Activated CD4-positive, alpha-beta T cell treated with anti-CD3 and anti-CD28 coated beads, Interleukin-2, amount 50 U/mL, for 48 hours (primary cell): Measurements from ENCODE around the gene ASTN2.
"Not testable (repeated sequence)": the region's sequence is repeated elsewhere in the genome, so short reads cannot be mapped to it uniquely, and the experiment has no call there.

Experiments used
- DNase-seq, 2 experiments: peaks; one replicate each; pipeline ENCODE4 v3.0.0-alpha.2; 2020

The ASTN2 gene

DNA sequence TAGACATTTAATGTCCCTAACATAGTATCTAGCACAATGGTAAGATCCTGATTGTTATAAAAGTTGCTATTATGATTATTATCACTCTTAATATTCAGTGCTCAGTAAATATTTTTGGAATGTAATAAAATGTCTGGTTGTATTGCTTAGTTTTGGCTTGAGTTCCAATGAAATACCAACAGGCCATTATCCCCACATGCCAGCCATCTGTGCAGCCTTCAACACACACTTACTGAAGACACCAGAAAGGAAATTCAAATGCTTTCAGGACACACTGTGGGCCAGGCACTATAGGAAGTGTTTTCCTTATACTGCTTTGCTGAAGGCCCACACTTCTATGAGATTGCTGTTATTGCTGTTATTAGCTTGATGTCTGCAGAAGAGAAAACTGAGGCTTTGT, 570.2 kb downstream of the ASTN2 start:
- no peak for DNase-seq

GRCh38 chr9:116843863-116844620, 570.8 kb downstream of the ASTN2 start:
- DNase-seq: no peak

- DNase-seq: no peak
Observed at GRCh38 chr9:116842658-116843057, 572.2 kb downstream of the ASTN2 start.

GRCh38 chr9:116838468-116838867, 576.4 kb downstream of the ASTN2 start:
- not testable (repeated sequence) for DNase-seq

- no peak for DNase-seq
Observed at GRCh38 chr9:116837018-116837989, 577.6 kb downstream of the ASTN2 start.

GRCh38 chr9:116830321-116830720, 584.5 kb downstream of the ASTN2 start:
- not testable (repeated sequence) for DNase-seq

DNA sequence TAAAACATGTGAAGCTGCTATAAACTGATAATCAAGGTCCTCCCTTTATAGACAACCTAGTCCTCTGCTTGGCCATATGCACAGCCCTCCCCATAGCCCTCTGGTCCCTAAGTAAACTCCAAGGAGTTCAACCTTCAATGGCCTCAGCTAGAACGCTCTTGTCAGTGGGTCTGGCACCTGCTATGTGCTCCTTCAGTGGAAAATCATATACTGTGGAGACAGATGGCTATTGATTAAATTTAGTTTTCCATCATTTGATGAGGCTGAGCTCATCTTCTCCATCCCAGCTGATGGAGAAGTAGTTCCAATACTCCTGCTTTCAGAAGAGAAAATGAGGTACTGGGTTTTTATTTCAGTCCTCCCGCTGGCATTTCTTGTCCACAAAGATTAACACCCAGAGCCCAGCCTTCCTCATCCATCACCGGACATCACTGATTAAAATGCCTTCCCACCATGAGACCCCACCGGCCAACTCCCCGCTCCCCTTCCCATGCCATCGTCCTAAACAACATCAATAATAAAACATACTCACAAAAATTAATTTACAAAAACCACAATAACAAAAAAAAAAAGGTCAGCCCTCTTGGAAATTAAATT, 593.1 kb downstream of the ASTN2 start:
- no peak for DNase-seq

DNA sequence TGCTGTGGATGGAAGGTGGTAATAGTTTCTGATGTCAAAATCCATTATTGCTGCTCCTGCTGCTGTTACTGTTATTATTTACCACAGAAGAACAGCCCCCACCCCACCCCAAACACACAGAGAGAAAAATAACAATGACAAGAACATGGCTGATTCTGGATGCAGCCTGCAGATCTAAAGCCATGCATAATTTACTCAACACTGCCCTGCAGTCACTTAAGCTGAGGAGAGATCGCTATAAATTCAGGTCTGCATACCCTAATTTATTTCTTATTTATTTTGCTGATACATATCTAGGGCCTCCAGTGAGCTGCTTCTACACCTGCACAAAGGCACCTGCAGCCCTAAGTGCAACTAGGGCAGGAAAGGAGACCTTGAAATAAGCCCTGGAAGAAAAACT, 595.7 kb downstream of the ASTN2 start:
- no peak for DNase-seq

DNA sequence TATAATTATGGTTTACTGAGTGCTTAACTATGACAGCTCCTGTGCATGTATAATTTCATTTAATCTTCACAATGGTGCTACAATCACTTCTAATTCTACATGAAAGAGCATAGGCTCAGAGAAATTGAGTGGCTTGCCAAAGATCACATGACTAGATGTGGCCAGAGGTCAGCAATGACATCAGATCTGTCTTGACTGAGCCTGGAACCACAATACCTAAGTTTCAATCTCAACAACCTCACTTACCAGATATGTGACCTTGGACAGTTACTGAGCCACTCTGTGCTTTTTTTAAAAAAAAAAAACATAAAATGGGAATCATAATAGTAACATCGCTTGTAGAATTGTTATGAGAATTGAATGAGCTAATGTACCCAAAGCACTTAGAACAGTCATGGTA, 597.1 kb downstream of the ASTN2 start:
- DNase-seq: no peak

- DNase-seq: no peak
Observed at GRCh38 chr9:116816484-116816883, 598.4 kb downstream of the ASTN2 start.

DNA sequence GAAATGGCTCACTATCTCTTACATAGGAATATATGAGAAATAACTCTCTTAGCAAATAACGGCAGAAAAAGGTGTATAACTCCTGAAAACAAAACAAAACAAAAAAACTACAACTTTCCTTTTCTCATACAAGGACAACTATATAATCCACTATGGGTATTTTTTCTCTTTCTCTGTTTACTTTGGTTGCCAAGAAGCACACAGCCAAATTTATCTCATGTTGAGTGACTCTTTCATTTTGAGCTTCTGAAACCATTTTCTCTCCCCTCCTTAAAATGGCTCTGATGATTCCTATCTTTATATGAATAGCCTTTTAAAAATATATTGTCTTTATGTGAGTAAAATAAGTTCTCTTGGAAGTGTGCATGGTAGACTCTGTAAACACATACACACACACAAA, 599.0 kb downstream of the ASTN2 start:
- no peak for DNase-seq

DNA sequence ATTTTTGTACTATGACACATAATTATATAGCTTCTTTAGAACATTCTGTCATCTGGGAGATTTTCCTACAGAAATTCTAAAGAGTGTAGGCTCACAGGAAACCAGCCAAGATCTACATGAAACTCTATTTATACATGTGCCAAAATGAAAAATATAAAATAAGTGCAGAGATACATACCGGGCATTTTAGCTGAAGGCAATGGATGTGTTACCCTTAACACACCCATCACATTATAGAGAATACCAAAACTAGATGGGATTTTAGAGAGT, 601.9 kb downstream of the ASTN2 start:
- no peak for DNase-seq

DNA sequence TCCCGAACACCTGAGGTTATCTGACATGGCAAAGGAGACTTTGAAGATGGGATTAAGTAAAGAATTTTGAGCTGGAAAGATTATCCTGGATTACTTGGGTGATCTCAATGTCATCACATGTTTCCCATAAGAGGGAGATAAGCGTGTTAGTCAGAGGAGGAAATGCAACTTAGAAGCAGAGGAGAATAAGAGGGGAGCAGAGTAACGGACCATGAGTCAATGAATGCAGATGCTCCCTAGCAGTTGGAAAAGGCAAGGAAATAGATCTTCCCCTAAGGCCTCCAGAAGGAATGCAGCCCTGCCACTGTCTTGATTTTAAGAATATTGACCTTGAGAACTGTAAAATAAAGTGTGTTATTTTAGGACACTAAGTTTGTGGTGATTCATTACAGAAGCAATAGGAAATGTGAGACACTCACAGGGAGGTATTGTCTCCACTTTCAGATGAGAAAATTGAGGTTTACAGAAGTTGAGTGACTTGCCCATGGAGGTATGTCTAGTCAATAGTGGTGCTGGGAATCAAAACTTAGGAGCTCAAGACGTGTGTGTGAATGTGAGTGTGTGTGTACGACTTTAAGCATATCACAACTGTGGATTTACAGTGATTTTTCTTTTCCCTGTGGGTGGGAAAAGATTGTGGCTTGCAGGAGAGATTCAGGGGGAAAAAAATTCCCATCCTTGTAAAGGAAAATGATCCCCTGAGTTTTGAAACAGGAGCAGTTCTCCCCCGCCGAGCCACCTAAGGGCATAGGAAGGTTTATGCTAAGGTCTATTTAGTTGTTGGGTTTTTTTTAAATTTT, 602.4 kb downstream of the ASTN2 start:
- DNase-seq: no peak

DNA sequence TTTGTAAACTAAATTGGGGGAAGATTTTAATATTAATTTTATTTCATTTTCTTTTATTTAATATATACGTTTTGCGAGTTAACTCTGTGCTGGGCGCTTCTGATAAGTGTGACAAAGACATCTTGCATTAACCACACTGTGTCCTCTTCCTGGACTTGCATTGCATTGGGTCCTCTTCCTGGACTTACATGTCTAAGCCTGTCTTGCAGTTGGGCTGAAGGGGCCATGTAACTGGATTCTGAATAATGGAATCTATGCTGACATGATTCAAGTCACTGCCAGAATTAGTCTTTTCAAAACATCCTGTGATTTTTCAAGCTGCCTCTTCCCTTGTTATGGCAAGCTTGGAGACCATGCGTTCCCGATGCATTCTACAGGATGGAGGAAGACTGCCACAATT, 605.2 kb downstream of the ASTN2 start:
- DNase-seq: no peak

- no peak for DNase-seq
Observed at GRCh38 chr9:116806075-116806474, 608.8 kb downstream of the ASTN2 start.

- DNase-seq: no peak
Observed at GRCh38 chr9:116800885-116801284, 614.0 kb downstream of the ASTN2 start.

DNA sequence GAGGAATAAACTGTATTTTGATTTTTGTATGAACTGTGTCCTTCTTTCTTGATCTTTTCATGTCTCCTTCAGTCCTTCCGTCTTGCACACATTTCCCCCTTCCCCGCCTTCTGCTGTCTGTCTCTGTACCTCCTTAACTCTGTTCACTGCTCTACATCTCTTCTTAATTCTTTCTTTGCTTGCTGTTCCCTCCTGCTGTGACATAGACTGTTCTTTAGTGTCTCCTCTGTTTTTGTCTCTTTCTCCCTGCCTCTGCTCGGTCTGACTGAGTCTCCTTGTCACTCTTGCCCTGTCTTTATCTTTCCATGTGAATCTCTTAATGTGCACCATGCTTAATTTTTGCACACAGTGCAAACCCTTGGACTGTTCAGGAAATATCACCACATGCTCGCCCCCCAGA, 614.8 kb downstream of the ASTN2 start:
- DNase-seq: no peak

- no peak for DNase-seq
Observed at GRCh38 chr9:116798521-116798920, 616.3 kb downstream of the ASTN2 start.

DNA sequence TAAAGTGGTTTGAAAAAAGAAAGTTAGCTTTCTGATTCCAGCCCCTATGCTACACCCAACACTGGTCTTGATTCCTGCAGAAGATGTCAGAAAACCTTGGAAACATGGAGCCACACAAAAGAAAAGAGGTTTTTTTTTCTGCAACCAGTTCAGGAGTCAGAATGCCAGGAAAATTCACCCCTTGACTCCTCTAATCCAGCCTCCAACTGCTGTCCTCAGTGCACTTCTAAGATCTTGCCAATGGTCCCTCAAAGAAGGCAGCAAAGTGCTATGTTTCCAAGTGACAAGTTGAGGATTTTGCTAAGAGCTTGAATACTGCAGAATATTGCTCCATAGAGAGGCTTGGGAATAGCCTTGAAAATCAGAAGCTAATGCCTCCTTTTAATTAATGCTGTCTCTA, 617.6 kb downstream of the ASTN2 start:
- no peak for DNase-seq

DNA sequence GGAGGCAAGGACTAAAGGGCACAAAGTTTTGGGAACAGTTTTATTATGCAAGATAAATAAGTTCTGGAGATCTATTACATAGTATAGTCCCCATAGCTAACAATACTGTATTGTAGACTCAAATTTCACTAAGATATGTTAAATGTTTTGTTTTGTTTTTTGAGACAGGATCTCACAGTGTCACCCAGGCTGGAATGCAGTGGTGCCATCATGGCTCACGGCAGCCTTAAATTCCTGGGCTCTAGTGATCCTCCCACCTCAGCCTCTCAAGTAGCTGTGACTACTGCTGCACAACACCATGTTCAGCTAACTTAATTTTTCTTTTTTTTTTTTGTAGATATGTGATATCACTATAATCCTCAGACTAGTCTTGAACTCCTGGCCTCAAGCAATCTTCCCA, 618.2 kb downstream of the ASTN2 start:
- DNase-seq: no peak

DNA sequence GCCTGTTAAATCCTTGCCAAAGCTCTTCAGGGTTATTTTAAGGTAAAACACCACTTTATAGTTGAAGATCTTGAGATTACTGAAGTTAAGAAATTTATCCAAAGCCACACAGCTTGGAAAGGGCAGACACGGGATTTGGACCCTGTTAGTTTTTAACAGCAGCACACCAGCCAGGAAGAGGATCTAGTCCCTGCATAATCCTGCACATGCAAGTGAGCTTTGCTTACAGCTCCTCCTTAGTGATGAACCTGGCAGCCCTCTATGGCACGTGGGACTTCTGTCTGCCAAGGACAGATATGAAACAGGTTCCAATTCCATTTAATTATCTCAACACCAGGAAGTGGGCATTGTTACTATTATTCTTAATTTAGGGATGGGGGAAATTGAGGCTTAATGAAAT, 619.0 kb downstream of the ASTN2 start:
- no peak for DNase-seq

GRCh38 chr9:116792271-116792670, 622.6 kb downstream of the ASTN2 start:
- no peak for DNase-seq

DNA sequence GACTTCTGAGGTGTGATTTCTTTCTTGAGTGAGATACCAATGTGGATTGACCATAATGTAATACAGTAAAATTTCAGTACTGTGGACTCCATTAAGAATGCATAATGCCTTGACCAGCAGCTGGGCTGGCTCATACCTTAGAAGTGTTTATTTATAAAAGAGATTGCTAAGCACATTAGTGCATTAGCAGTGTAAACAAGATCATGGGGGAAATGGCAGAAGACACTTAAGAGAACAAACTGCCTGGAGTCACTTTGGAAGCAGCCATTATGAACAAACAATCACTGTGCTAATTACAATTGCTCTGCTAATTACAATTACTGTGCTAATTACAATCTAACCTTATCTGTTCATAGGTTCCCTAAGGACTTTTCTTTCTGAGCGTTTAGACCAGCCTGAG, 623.5 kb downstream of the ASTN2 start:
- DNase-seq: no peak
